Activated B cell treated with CpG ODN at 0.5 μM for 24 hours (primary cell): ENCODE results near the gene MS4A14. TPM values are rescaled to one million over a fixed set of nuclear protein-coding genes. Genes with fewer than 3 reads are reported as not detected.

Source experiments
- ATAC-seq: fragments of 200-7000 bp; cut with Tn5 transposase; one replicate; pipeline ENCODE4 v1.10.0; 2021; ENCODE audit warnings: low read depth, mild to moderate bottlenecking, moderate library complexity
- CTCF ChIA-PET: fragments of 350-600 bp; sonication (Branson Sonifier 250); formaldehyde crosslinking; loops from one replicate; lab custom pipeline; 2021; ENCODE audit warnings: antibody characterized with exemption; lab: Charles Lee
- POLR2A ChIA-PET: fragments of 350-600 bp; sonication (Branson Sonifier 250); formaldehyde crosslinking; loops from one replicate; lab custom pipeline; 2021; ENCODE audit warnings: antibody characterized with exemption; lab: Charles Lee
- DNase-seq: peaks from one replicate; pipeline ENCODE4 v3.0.0; 2022
- H3K27ac Mint-ChIP-seq: one replicate; pipeline ENCODE4 v1.8.0; 2020; ENCODE audit warnings: mixed read lengths
- H3K27me3 Mint-ChIP-seq: one replicate; pipeline ENCODE4 v1.8.0; 2021; ENCODE audit warnings: mixed read lengths
- H3K36me3 Mint-ChIP-seq: one replicate; pipeline ENCODE4 v1.8.0; 2021; ENCODE audit warnings: low read depth, mixed read lengths
- H3K4me1 Mint-ChIP-seq: one replicate; pipeline ENCODE4 v1.8.0; 2021; ENCODE audit warnings: mixed read lengths
- H3K4me3 Mint-ChIP-seq: one replicate; pipeline ENCODE4 v1.8.0; 2020; ENCODE audit warnings: mild to moderate bottlenecking, mixed read lengths
- H3K9me3 Mint-ChIP-seq: one replicate; pipeline ENCODE4 v1.8.0; 2020; ENCODE audit warnings: mixed read lengths
- intact Hi-C: fragments of 100-400 bp; cut with micrococcal nuclease; formaldehyde crosslinking; loops from one replicate; pipeline ENCODE4 v1.15.1; 2024
- total RNA-seq: library from RNA; stranded (reverse); gene quantifications from 2 replicates; pipeline ENCODE4 v1.2.3, GENCODE V29; 2022
- TF ChIP-seq, protein P1 (sequence below): fragments of 200-600 bp; IDR thresholded peaks from one replicate; pipeline ENCODE4 v1.8.0; 2022; ENCODE audit warnings: antibody characterized with exemption, mild to moderate bottlenecking

MS4A14 gene
- total RNA-seq, 1 donor from 2014 or later = 4.9 TPM

DNA sequence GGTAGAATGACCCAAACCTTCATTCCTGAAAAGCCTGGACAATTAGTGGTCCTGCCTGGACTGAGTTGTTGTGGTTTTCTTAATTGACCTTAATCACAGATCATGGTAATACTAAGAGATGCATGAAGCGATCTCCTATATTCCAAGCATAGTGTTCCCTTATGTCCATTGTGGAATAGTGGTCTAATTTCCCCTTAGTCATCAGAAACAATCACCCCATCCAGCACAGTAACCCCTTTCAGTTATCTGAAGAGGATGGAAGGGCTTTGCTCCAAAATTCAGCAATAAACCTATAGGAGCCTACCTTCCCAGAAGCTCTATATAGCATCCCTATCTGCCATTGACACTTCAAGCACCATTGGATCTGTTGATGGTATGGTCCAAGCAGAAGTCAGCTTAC lies 26.4 kb downstream of the MS4A14 start:
- H3K36me3 Mint-ChIP-seq = no peaks in the 10 kb centered on the region
- CTCF ChIA-PET = no interaction called here

DNA sequence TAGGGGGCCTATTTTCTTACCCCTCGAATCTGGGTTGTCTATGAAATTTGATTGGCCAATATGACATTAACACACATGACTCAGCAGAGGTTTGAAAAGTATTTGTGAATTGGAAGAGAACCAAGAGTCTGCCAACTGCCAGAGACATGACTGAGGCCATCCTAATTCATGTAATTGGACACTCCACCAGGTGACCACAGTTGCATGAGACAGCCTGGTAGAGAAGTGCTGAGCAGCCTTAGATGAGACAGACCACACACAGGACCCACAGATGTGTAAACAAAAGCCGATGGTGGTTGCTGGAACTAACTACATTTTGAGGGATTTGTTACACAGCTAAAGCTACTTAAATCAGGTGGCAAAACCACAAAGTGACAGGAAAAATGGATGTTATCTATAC lies 32.3 kb downstream of the MS4A14 start:
- Mint-ChIP-seq H3K9me3 (no peaks in the 10 kb centered on the region), H3K4me3 (no peak overlapping the region), H3K27ac (no peak overlapping the region), H3K4me1 (peaks cover 12% of the 10 kb centered on the region), H3K36me3 (no peaks in the 10 kb centered on the region), H3K27me3 (no peaks in the 10 kb centered on the region)
- no peak for ATAC-seq
- DNase-seq = no peak
- ChIA-PET CTCF (no interaction called here), POLR2A (no interaction called here)
- intact Hi-C loops = no loop called here
- TF ChIP-seq, protein P1, sequence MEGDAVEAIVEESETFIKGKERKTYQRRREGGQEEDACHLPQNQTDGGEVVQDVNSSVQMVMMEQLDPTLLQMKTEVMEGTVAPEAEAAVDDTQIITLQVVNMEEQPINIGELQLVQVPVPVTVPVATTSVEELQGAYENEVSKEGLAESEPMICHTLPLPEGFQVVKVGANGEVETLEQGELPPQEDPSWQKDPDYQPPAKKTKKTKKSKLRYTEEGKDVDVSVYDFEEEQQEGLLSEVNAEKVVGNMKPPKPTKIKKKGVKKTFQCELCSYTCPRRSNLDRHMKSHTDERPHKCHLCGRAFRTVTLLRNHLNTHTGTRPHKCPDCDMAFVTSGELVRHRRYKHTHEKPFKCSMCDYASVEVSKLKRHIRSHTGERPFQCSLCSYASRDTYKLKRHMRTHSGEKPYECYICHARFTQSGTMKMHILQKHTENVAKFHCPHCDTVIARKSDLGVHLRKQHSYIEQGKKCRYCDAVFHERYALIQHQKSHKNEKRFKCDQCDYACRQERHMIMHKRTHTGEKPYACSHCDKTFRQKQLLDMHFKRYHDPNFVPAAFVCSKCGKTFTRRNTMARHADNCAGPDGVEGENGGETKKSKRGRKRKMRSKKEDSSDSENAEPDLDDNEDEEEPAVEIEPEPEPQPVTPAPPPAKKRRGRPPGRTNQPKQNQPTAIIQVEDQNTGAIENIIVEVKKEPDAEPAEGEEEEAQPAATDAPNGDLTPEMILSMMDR = no peak

More for the DNA sequence above, 26.4 kb downstream of the MS4A14 start:
- Mint-ChIP-seq H3K27ac (no peak overlapping the region), H3K4me1 (peaks cover 14% of the 10 kb centered on the region), H3K27me3 (no peaks in the 10 kb centered on the region), H3K4me3 (no peak overlapping the region), H3K9me3 (peaks cover 5% of the 10 kb centered on the region)
- TF ChIP-seq, protein P1 = no peak
- ATAC-seq = no peak
- no peak for DNase-seq
- POLR2A ChIA-PET = interaction anchor here (1.3 kb wide), 1 partner anchor 33 kb away, joined by 3 read pairs; the partner anchor contains the start of gene MS4A1
- intact Hi-C loops = no loop called here

DNA sequence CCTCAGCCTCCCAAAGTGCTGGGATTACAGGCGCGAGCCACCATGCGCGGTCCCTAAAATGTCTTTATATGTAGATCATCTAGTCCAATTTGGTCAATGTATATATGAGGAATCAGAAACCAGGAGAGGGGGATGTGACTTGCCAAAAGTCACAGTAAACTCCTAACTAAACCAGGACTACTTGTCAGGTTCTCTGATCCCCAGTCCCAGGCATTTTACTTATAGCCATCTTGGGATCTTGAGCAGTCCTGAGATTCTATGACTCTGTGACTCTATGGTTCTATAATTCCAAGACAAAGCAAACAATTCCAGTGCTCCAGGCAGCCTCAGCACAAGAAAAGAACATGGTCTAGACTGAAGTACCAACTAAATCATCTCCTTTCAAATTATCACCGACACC lies 33.0 kb downstream of the MS4A14 start, which contains the start of gene MS4A5:
Gene MS4A5 (plus strand): TSS at position 301 of the 400 bp plus-strand sequence. CDS start 103 bp downstream, outside the sequence.
- Mint-ChIP-seq H3K4me1 (peaks cover 15% of the 10 kb centered on the region), H3K36me3 (no peaks in the 10 kb centered on the region), H3K27me3 (no peaks in the 10 kb centered on the region), H3K27ac (no peak within 1 kb of the TSS), H3K9me3 (no peaks in the 10 kb centered on the region), H3K4me3 (no peak within 1 kb of the TSS)
- ATAC-seq = no peak
- intact Hi-C loops = no loop called here
- ChIA-PET POLR2A (no interaction called here), CTCF (no interaction called here)
- DNase-seq = no peak
- TF ChIP-seq, protein P1 = no peak

DNA sequence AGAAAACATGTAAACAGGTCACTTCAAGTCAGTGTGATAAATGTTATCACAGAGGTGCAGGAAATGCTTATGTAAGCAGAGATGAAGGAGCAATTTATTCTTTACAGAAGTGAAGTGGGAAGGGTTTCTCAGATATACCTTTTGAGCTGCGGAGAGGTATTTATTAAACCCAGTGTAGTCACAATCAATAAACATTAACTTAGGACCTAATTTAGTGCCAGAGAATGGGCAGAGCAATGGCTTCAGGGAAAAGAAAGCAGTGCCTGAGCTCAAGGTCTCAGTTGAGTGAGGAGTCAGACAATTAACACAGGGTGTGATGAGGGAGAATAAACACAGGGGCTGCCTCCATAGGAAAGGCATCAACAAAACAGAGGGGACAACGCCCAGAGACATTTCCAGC lies 35.0 kb downstream of the MS4A14 start:
- Mint-ChIP-seq H3K36me3 (no peaks in the 10 kb centered on the region), H3K9me3 (no peaks in the 10 kb centered on the region), H3K27me3 (no peaks in the 10 kb centered on the region), H3K4me1 (peaks cover 13% of the 10 kb centered on the region), H3K27ac (no peak overlapping the region), H3K4me3 (no peak overlapping the region)
- intact Hi-C loops = no loop called here
- ChIA-PET CTCF (no interaction called here), POLR2A (interaction anchor here (1.6 to 1.8 kb wide), 2 partner anchors 26 to 34 kb away, joined by 4 to 5 read pairs; partner anchors contain the start of gene MS4A14)
- TF ChIP-seq, protein P1 = no peak
- ATAC-seq (no peak), DNase-seq (no peak)

DNA sequence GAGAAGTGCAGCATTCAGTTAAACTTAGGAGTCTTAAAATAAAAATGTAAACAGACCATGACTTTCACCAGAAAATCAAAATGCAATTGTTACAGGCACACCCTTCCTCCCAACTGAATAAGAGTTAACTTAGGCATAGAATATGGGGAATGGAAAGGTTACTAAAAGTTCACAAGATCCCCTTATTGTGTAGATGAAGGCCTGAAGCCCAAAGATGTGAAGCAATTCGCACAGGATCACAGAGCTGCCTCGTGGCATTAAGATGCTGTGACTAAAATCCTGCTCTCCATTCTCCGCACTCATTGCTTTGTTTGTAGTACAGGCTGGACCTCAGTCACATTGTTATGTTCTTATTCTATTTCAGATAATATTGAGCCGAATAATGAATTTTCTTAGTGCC lies 37.1 kb downstream of the MS4A14 start:
- no peak for ATAC-seq
- no peaks in the 10 kb centered on the region for H3K9me3 Mint-ChIP-seq
- no peak overlapping the region for H3K27ac Mint-ChIP-seq
- no peak for DNase-seq
- peaks cover 13% of the 10 kb centered on the region for H3K4me1 Mint-ChIP-seq
- ChIA-PET POLR2A (no interaction called here), CTCF (no interaction called here)
- TF ChIP-seq, protein P1 = no peak
- intact Hi-C loops = no loop called here
- no peaks in the 10 kb centered on the region for H3K27me3 Mint-ChIP-seq
- no peaks in the 10 kb centered on the region for H3K36me3 Mint-ChIP-seq
- no peak overlapping the region for H3K4me3 Mint-ChIP-seq
